ENCODE results near the gene COBL. TPM values are rescaled to one million over a fixed set of nuclear protein-coding genes. Genes with fewer than 3 reads are reported as not detected.

COBL gene
- total RNA-seq, 2 experiments from 2014 or later: not detected

GRCh38 chr7:51114501-51114900 lies 202.1 kb downstream of the COBL start:
- Mint-ChIP-seq H3K27ac (no peak overlapping the region), H3K36me3 (ENCODE audit: low read depth) (no peaks in the 10 kb centered on the region), H3K4me1 (ENCODE audit: low read depth) (no peaks in the 10 kb centered on the region), H3K4me3 (no peak overlapping the region), H3K27me3 (ENCODE audit: low read depth) (no peaks in the 10 kb centered on the region), H3K9me3 (peaks cover 5% of the 10 kb centered on the region)
- DNase-seq: no peak
- CTCF ChIA-PET: no interaction called here
- intact Hi-C loops (cut with micrococcal nuclease): no loop called here

GRCh38 chr7:51113962-51114361 lies 202.6 kb downstream of the COBL start:
- H3K4me1 Mint-ChIP-seq (ENCODE audit: low read depth): no peaks in the 10 kb centered on the region
- H3K4me3 Mint-ChIP-seq: no peak overlapping the region
- no peaks in the 10 kb centered on the region for H3K36me3 Mint-ChIP-seq (ENCODE audit: low read depth)
- intact Hi-C loops (cut with micrococcal nuclease): no loop called here
- no peaks in the 10 kb centered on the region for H3K27me3 Mint-ChIP-seq (ENCODE audit: low read depth)
- H3K27ac Mint-ChIP-seq: no peak overlapping the region
- peaks cover 5% of the 10 kb centered on the region for H3K9me3 Mint-ChIP-seq
- DNase-seq: no peak
- CTCF ChIA-PET: no interaction called here

GRCh38 chr7:51113560-51113959 lies 203.0 kb downstream of the COBL start:
- Mint-ChIP-seq H3K27ac (no peak overlapping the region), H3K4me3 (no peak overlapping the region), H3K36me3 (ENCODE audit: low read depth) (no peaks in the 10 kb centered on the region), H3K4me1 (ENCODE audit: low read depth) (no peaks in the 10 kb centered on the region), H3K9me3 (peaks cover 5% of the 10 kb centered on the region), H3K27me3 (ENCODE audit: low read depth) (no peaks in the 10 kb centered on the region)
- intact Hi-C loops (cut with micrococcal nuclease): no loop called here
- DNase-seq: no peak
- CTCF ChIA-PET: no interaction called here

- DNase-seq: no peak
- Mint-ChIP-seq H3K9me3 (peaks cover 5% of the 10 kb centered on the region), H3K27me3 (ENCODE audit: low read depth) (no peaks in the 10 kb centered on the region), H3K36me3 (ENCODE audit: low read depth) (no peaks in the 10 kb centered on the region), H3K4me3 (no peak overlapping the region), H3K4me1 (ENCODE audit: low read depth) (no peaks in the 10 kb centered on the region), H3K27ac (no peak overlapping the region)
- CTCF ChIA-PET: no interaction called here
- intact Hi-C loops (cut with micrococcal nuclease): no loop called here
These were observed 205.2 kb downstream of the COBL start for GRCh38 chr7:51111241-51111940.

- Mint-ChIP-seq H3K4me3 (no peak overlapping the region), H3K36me3 (ENCODE audit: low read depth) (no peaks in the 10 kb centered on the region), H3K27ac (no peak overlapping the region), H3K4me1 (ENCODE audit: low read depth) (no peaks in the 10 kb centered on the region), H3K27me3 (ENCODE audit: low read depth) (no peaks in the 10 kb centered on the region), H3K9me3 (no peaks in the 10 kb centered on the region)
- intact Hi-C loops (cut with micrococcal nuclease): no loop called here
- CTCF ChIA-PET: no interaction called here
- no peak for DNase-seq
These were observed 208.5 kb downstream of the COBL start for GRCh38 chr7:51108134-51108533.

- Mint-ChIP-seq H3K36me3 (ENCODE audit: low read depth) (no peaks in the 10 kb centered on the region), H3K9me3 (no peaks in the 10 kb centered on the region), H3K27ac (no peak overlapping the region), H3K27me3 (ENCODE audit: low read depth) (no peaks in the 10 kb centered on the region), H3K4me3 (no peak overlapping the region), H3K4me1 (ENCODE audit: low read depth) (no peaks in the 10 kb centered on the region)
- intact Hi-C loops (cut with micrococcal nuclease): no loop called here
- CTCF ChIA-PET: no interaction called here
- DNase-seq: no peak
These were observed 212.3 kb downstream of the COBL start for GRCh38 chr7:51104278-51104677.

GRCh38 chr7:51103718-51104117 lies 212.9 kb downstream of the COBL start:
- Mint-ChIP-seq H3K36me3 (ENCODE audit: low read depth) (no peaks in the 10 kb centered on the region), H3K27me3 (ENCODE audit: low read depth) (no peaks in the 10 kb centered on the region), H3K4me1 (ENCODE audit: low read depth) (no peaks in the 10 kb centered on the region), H3K9me3 (no peaks in the 10 kb centered on the region), H3K27ac (no peak overlapping the region), H3K4me3 (no peak overlapping the region)
- CTCF ChIA-PET: no interaction called here
- no peak for DNase-seq
- intact Hi-C loops (cut with micrococcal nuclease): no loop called here

GRCh38 chr7:51102828-51103227 lies 213.8 kb downstream of the COBL start:
- no peaks in the 10 kb centered on the region for H3K4me1 Mint-ChIP-seq (ENCODE audit: low read depth)
- H3K27me3 Mint-ChIP-seq (ENCODE audit: low read depth): no peaks in the 10 kb centered on the region
- intact Hi-C loops (cut with micrococcal nuclease): no loop called here
- no peaks in the 10 kb centered on the region for H3K9me3 Mint-ChIP-seq
- DNase-seq: no peak
- no peak overlapping the region for H3K27ac Mint-ChIP-seq
- H3K36me3 Mint-ChIP-seq (ENCODE audit: low read depth): no peaks in the 10 kb centered on the region
- CTCF ChIA-PET: no interaction called here
- no peak overlapping the region for H3K4me3 Mint-ChIP-seq

- Mint-ChIP-seq H3K27ac (no peak overlapping the region), H3K4me1 (ENCODE audit: low read depth) (no peaks in the 10 kb centered on the region), H3K9me3 (peaks cover 5% of the 10 kb centered on the region), H3K4me3 (no peak overlapping the region), H3K36me3 (ENCODE audit: low read depth) (no peaks in the 10 kb centered on the region), H3K27me3 (ENCODE audit: low read depth) (no peaks in the 10 kb centered on the region)
- no peak for DNase-seq
- CTCF ChIA-PET: interaction anchor here (0.7 to 1.3 kb wide), 2 partner anchors 18 to 35 kb away, joined by 3 read pairs; no protein-coding TSS in a partner anchor
- intact Hi-C loops (cut with micrococcal nuclease): no loop called here
These were observed 215.4 kb downstream of the COBL start for GRCh38 chr7:51101111-51101757.

GRCh38 chr7:51090411-51090810 lies 226.2 kb downstream of the COBL start:
- Mint-ChIP-seq H3K27ac (no peak overlapping the region), H3K9me3 (peaks cover 20% of the 10 kb centered on the region), H3K27me3 (ENCODE audit: low read depth) (peaks cover 9% of the 10 kb centered on the region), H3K4me1 (ENCODE audit: low read depth) (no peaks in the 10 kb centered on the region), H3K4me3 (no peak overlapping the region), H3K36me3 (ENCODE audit: low read depth) (peaks cover 4% of the 10 kb centered on the region)
- intact Hi-C loops (cut with micrococcal nuclease): no loop called here
- CTCF ChIA-PET: interaction anchor here (0.9 to 1.2 kb wide), 3 partner anchors 31 to 622 kb away, joined by 3 to 5 read pairs (median 4); no protein-coding TSS in a partner anchor
- no peak for DNase-seq

- Mint-ChIP-seq H3K36me3 (ENCODE audit: low read depth) (no peaks in the 10 kb centered on the region), H3K4me1 (ENCODE audit: low read depth) (no peaks in the 10 kb centered on the region), H3K27ac (no peak overlapping the region), H3K9me3 (no peaks in the 10 kb centered on the region), H3K27me3 (ENCODE audit: low read depth) (peaks cover 6% of the 10 kb centered on the region), H3K4me3 (no peak overlapping the region)
- intact Hi-C loops (cut with micrococcal nuclease): no loop called here
- CTCF ChIA-PET: interaction anchor here (0.6 kb wide), 1 partner anchor 1121 kb away, joined by 3 read pairs; no protein-coding TSS in a partner anchor
- no peak for DNase-seq
These were observed 231.4 kb downstream of the COBL start for GRCh38 chr7:51085034-51085692.

- Mint-ChIP-seq H3K27ac (no peak overlapping the region), H3K27me3 (ENCODE audit: low read depth) (peaks cover 6% of the 10 kb centered on the region), H3K4me3 (no peak overlapping the region), H3K9me3 (no peaks in the 10 kb centered on the region), H3K36me3 (ENCODE audit: low read depth) (no peaks in the 10 kb centered on the region), H3K4me1 (ENCODE audit: low read depth) (no peaks in the 10 kb centered on the region)
- CTCF ChIA-PET: interaction anchor here (0.6 to 1.1 kb wide), 2 partner anchors 77 to 1120 kb away, joined by 3 to 4 read pairs; no protein-coding TSS in a partner anchor
- intact Hi-C loops (cut with micrococcal nuclease): no loop called here
- no peak for DNase-seq
These were observed 232.5 kb downstream of the COBL start for GRCh38 chr7:51084121-51084520.
